Testis (tissue), 2 donors: Measurements from ENCODE around the gene ZNF350.

Source experiments
- POLR2A ChIP-seq: fragments of 450-650 bp; IDR thresholded peaks from one replicate; pipeline ENCODE4 v1.6.1; 2017; ENCODE audit warnings: antibody characterized with exemption, mild to moderate bottlenecking, moderate library complexity
- TF ChIP-seq, protein P1 (sequence below), 3 experiments: fragments of 450-650 bp in 2 of 3; fragments of 200-600 bp in 1 of 3; sonication (generic) in 1 of 3; IDR thresholded peaks; one replicate each; pipeline ENCODE4 v1.5.1; 2016 to 2019; ENCODE audit warnings: antibody characterized with exemption in 3 of 3, mild to moderate bottlenecking in 2 of 3, moderate library complexity in 1 of 3

DNA sequence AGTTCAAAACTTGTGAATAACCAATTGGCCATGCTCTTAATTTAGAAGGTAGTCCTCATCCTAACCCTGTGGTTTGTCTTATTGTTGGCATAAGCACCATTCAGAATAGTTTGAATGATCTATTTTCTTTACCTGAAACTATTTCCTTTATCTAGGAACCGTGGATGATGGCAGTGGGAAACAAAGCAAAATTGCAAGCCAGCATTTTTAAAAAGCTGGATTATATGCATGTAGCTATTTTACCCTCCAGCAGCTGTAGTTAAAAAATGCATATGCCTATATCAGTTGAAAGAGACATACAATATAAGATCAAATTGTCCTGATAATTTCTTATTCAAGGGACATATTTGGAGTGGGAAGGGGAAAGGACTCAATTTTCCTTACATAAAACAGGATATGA, 40.0 kb downstream of the ZNF350 start:
- TF ChIP-seq, protein P1, sequence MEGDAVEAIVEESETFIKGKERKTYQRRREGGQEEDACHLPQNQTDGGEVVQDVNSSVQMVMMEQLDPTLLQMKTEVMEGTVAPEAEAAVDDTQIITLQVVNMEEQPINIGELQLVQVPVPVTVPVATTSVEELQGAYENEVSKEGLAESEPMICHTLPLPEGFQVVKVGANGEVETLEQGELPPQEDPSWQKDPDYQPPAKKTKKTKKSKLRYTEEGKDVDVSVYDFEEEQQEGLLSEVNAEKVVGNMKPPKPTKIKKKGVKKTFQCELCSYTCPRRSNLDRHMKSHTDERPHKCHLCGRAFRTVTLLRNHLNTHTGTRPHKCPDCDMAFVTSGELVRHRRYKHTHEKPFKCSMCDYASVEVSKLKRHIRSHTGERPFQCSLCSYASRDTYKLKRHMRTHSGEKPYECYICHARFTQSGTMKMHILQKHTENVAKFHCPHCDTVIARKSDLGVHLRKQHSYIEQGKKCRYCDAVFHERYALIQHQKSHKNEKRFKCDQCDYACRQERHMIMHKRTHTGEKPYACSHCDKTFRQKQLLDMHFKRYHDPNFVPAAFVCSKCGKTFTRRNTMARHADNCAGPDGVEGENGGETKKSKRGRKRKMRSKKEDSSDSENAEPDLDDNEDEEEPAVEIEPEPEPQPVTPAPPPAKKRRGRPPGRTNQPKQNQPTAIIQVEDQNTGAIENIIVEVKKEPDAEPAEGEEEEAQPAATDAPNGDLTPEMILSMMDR (IDR thresholded peaks at IDR 0.05) = no peak
- TF ChIP-seq POLR2A = no peak
